Left lung (tissue), 10 donors: Measurements from ENCODE around the gene TRIL. TPM values are rescaled to one million over a fixed set of nuclear protein-coding genes. Genes with fewer than 3 reads are reported as not detected.

Experiments
- ATAC-seq: fragments of 200-7000 bp; cut with Tn5 transposase; one replicate; pipeline ENCODE4 v1.9.1; 2020; ENCODE audit warnings: moderate library complexity
- DNase-seq, 4 donors: peaks; one replicate each; pipeline ENCODE4 v3.0.0-alpha.2; 2013 to 2020
- H3K27ac ChIP-seq, 2 donors: fragments of 200-600 bp; sonication (generic) in 1 of 2; one replicate each; pipeline versions ENCODE4 v1.5.0 to v1.8.0; 2020 to 2021
- H3K27me3 ChIP-seq, 2 donors: fragments of 200-600 bp; sonication (generic) in 1 of 2; one replicate each; pipeline versions ENCODE4 v1.5.0 to v1.8.0; 2020 to 2021
- H3K36me3 ChIP-seq, 2 donors: fragments of 200-600 bp; sonication (generic) in 1 of 2; one replicate each; pipeline versions ENCODE4 v1.5.0 to v1.8.0; 2020 to 2021
- H3K4me1 ChIP-seq, 2 donors: fragments of 200-600 bp; one replicate each; pipeline ENCODE4 v1.8.0; 2021
- H3K4me3 ChIP-seq, 2 donors: fragments of 200-600 bp; sonication (generic) in 1 of 2; one replicate each; pipeline versions ENCODE4 v1.5.0 to v1.8.0; 2020 to 2021; ENCODE audit warnings: mild to moderate bottlenecking in 1 of 2
- H3K9me3 ChIP-seq, 2 donors: fragments of 200-600 bp; sonication (generic) in 1 of 2; one replicate each; pipeline versions ENCODE4 v1.5.0 to v1.8.0; 2020 to 2021
- intact Hi-C, 2 donors: fragments of 100-400 bp; cut with DNase I; formaldehyde crosslinking; loops; one replicate each; pipeline versions ENCODE4 v1.11.2 to v1.14.2; 2022
- polyA plus RNA-seq, 6 donors: library from polyadenylated mRNA; unstranded; fragments of 120-200 nt; gene quantifications; one replicate each; pipeline ENCODE4 v1.2.1, GENCODE V29; 2013; ENCODE audit not compliant: insufficient read length in 6 of 6
- total RNA-seq, 2 donors: library from RNA; stranded (reverse); fragmentation: NEBNext Ultra II Directional; extraction: Animal tissue kit (Norgen Biotek cat#: 25700); gene quantifications; one replicate each; pipeline ENCODE4 v1.2.1, GENCODE V29; 2021
- TF ChIP-seq, protein P1 (sequence below), 2 donors: fragments of 200-600 bp; sonication (generic) in 1 of 2; IDR thresholded peaks; one replicate each; pipeline versions ENCODE4 v1.5.0 to v1.8.0; 2021; ENCODE audit warnings: antibody characterized with exemption in 2 of 2
- donor health status: DM: no; HTN: yes; CAD: no.
- donor health status: DM: no; HTN: no; CAD: no.

The TRIL gene
- total and polyA plus RNA-seq, 8 donors, result 2.9 to 58.2 (median 48.7) TPM

DNA sequence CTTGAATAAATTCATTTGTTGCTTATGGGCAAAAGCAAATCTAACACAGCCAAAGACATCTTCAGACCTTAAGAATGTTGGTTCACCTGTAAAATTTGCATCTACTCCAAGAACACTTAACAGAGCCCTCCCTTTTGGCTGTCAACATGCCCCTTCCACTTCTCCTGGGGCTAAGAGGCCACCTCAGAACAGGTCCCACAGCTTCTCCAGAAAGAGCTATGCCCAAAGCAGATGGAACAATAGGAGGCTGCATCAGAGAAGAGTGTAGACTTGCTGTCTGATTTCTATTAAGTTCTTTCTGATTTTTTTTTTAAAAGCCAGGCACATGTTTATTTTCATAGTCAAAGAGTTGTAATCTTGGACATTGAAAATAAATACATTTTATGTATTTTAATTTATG is 26.1 kb upstream of the TRIL start:
- DNase-seq (peak in 1 of 4 donors; percentile 38), ATAC-seq (peak; percentile 63)
- H3K9me3 ChIP-seq, result no peaks in the 10 kb centered on the region
- H3K36me3 ChIP-seq, result no peaks in the 10 kb centered on the region
- intact Hi-C loops, result no loop called here
- TF ChIP-seq, protein P1, sequence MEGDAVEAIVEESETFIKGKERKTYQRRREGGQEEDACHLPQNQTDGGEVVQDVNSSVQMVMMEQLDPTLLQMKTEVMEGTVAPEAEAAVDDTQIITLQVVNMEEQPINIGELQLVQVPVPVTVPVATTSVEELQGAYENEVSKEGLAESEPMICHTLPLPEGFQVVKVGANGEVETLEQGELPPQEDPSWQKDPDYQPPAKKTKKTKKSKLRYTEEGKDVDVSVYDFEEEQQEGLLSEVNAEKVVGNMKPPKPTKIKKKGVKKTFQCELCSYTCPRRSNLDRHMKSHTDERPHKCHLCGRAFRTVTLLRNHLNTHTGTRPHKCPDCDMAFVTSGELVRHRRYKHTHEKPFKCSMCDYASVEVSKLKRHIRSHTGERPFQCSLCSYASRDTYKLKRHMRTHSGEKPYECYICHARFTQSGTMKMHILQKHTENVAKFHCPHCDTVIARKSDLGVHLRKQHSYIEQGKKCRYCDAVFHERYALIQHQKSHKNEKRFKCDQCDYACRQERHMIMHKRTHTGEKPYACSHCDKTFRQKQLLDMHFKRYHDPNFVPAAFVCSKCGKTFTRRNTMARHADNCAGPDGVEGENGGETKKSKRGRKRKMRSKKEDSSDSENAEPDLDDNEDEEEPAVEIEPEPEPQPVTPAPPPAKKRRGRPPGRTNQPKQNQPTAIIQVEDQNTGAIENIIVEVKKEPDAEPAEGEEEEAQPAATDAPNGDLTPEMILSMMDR (IDR thresholded peaks at IDR 0.05), result no peak
- no peak overlapping the region for H3K4me3 ChIP-seq
- H3K27ac ChIP-seq, result peak overlapping the region in 1 of 2 donors; percentile 30
- no peaks in the 10 kb centered on the region for H3K27me3 ChIP-seq
- peaks cover 27 to 32% of the 10 kb centered on the region in 2 donors for H3K4me1 ChIP-seq

DNA sequence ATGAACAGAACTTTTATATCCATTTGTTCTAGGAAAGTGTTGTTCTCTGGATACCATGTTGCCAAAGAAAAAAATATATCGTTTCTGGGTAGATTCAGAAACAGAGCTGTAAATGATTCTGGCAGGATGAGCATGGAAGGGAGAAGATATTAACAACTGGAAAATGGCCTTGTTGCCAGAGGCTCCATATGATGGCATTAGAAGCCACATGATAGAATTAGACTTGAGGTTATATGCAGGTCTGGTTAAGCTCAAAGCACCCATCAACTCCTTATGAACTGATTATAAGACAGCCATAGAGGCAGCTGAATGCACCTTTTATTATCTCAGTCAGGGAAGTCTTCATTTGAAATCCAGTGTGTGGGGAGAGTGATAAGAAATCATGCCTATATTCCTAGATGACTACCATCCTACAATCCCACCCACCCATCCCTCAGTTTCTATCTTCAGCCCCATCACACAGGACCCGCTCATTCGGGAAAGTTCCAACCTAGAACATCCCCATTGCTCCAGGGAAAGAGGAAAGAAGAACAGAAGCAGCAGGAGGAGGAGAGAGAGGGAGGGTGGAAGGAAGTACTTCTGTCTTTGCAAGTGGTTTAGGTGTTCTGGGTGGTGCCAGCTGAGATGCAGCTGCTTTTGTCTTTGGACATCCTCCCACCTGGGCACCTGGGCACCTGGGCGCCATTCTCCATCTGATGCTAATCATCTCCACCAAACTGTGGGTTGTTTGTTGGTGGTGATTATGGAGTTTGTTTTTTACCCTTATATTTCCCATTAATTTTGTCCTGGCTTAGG is 25.5 kb upstream of the TRIL start:
- Histone ChIP-seq H3K4me3 (no peak overlapping the region), H3K4me1 (peaks cover 27 to 32% of the 10 kb centered on the region in 2 donors), H3K27ac (no peak overlapping the region), H3K27me3 (no peaks in the 10 kb centered on the region), H3K36me3 (no peaks in the 10 kb centered on the region), H3K9me3 (no peaks in the 10 kb centered on the region)
- intact Hi-C loops, result no loop called here
- ATAC-seq, result no peak
- TF ChIP-seq, protein P1 (IDR thresholded peaks at IDR 0.05), result no peak
- DNase-seq, result no peak

DNA sequence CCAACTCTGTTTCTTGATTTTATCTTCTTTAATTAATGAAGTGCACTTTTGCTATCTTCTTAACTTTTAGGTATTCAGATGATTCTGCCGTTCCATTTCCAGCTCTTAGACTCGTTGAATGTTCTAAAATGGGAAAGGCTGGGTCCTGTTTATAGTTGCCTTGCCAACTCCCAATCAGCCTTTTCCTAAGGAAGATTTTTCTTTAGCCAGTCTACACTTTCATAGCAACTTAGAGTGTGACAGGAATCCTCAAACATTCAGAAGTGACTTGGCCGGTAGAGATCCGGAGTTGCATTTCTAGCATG is 23.0 kb upstream of the TRIL start:
- no peaks in the 10 kb centered on the region for H3K9me3 ChIP-seq
- TF ChIP-seq, protein P1 (IDR thresholded peaks at IDR 0.05), result no peak
- no peaks in the 10 kb centered on the region for H3K27me3 ChIP-seq
- intact Hi-C loops, result no loop called here
- DNase-seq (no peak), ATAC-seq (no peak)
- H3K27ac ChIP-seq, result no peak overlapping the region
- H3K4me3 ChIP-seq, result no peak overlapping the region
- peaks cover 21 to 22% of the 10 kb centered on the region in 2 donors for H3K4me1 ChIP-seq
- H3K36me3 ChIP-seq, result no peaks in the 10 kb centered on the region

DNA sequence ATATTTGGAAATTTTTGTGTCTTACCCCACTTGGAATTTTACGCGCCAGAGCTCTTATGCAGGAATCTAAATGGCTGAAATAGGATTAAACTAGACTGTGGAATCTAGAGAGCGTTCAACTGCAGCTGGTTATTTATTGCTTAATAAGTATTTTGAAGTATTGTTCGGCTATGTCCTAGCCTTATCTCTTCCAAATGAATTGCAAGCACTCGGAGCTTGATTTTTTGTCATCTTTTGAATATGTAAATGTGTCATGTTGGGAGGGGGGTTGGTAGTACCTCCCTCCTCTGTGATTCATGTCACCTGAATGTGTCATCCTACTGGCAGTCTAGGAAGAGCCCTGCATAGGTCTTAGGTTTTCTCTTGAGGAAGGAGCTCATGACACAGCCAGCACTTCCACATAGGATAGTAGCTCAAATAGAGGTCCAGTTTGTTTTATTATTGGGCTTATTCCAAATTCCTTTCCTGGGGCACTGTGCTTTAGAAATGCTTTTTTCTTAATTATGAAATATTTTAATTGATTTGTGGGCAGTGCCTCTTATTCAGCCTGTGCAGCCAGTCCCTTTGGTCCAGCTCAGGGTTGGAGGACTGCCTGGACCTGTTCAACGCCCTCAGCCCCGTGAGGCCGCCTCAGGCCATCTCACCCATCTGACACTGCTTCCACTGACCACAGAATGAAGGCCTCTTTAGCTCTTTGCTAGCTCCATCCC is 22.5 kb upstream of the TRIL start:
- ATAC-seq (peak; percentile 17), DNase-seq (no peak)

DNA sequence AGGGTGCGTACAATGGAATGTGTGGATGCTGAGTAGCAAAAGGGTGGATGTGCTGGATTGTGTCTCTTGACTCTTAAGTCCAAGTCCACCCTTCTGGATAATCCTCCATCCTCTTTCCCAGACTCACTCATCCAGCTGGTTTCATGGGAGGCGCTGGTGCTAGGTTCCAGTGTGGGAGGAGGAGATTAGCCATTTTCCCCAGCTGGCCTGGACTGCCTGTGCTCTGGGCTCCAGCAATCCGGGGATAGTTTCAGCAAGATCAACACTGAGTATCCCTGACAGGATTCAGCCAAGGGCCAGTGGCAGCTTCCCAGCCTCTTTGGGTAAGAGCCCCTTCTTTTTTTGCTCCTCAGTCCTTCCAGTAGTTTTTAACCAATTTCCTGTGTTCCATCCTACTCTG is 21.6 kb upstream of the TRIL start:
- intact Hi-C loops, result no loop called here
- peaks cover 0 to under 1% of the 10 kb centered on the region in 2 donors for H3K9me3 ChIP-seq
- TF ChIP-seq, protein P1 (IDR thresholded peaks at IDR 0.05), result no peak
- DNase-seq (no peak), ATAC-seq (no peak)
- H3K4me1 ChIP-seq, result peaks cover 9 to 13% of the 10 kb centered on the region in 2 donors
- H3K4me3 ChIP-seq, result no peak overlapping the region
- H3K36me3 ChIP-seq, result no peaks in the 10 kb centered on the region
- H3K27me3 ChIP-seq, result no peaks in the 10 kb centered on the region
- no peak overlapping the region for H3K27ac ChIP-seq

More for the DNA sequence above, 22.5 kb upstream of the TRIL start:
- intact Hi-C loops, result no loop called here
- TF ChIP-seq, protein P1 (IDR thresholded peaks at IDR 0.05), result no peak
- H3K36me3 ChIP-seq, result no peaks in the 10 kb centered on the region
- peaks cover 17 to 18% of the 10 kb centered on the region in 2 donors for H3K4me1 ChIP-seq
- no peak overlapping the region for H3K27ac ChIP-seq
- H3K9me3 ChIP-seq, result no peaks in the 10 kb centered on the region
- no peaks in the 10 kb centered on the region for H3K27me3 ChIP-seq
- no peak overlapping the region for H3K4me3 ChIP-seq
